OCI-LY7 (cell line): Measurements from ENCODE around the gene RNF10. TPM values are rescaled to one million over a fixed set of nuclear protein-coding genes. Genes with fewer than 3 reads are reported as not detected.

Experiments used
- BruUV-seq: library from RNA; stranded (reverse); fragments of 400-500 nt; replicated peaks from 2 replicates; lab custom pipeline; 2021; lab: Mats Ljungman, UMichigan
- CTCF ChIA-PET: fragments of 300-600 bp; sonication (Branson Sonifier 250); formaldehyde crosslinking; loops from one replicate; lab custom pipeline; 2022; ENCODE audit warnings: antibody characterized with exemption; ENCODE audit not compliant: unreplicated experiment; lab: Charles Lee
- POLR2A ChIA-PET: fragments of 300-600 bp; sonication (Branson Sonifier 250); formaldehyde crosslinking; loops from one replicate; lab custom pipeline; 2022; ENCODE audit warnings: antibody characterized with exemption; lab: Charles Lee
- DNase-seq: peaks from one replicate; pipeline ENCODE4 v3.0.0-alpha.2; 2015; ENCODE audit warnings: low spot score
- H2AFZ ChIP-seq: fragments of 200-600 bp; sonication (generic), shearing (Covaris generic); 2 replicates; pipeline ENCODE4 v1.6.1; 2014; ENCODE audit warnings: mild to moderate bottlenecking, antibody characterized with exemption, low read length, moderate library complexity
- H3K27ac ChIP-seq: fragments of 200-600 bp; sonication (generic); 2 replicates; pipeline ENCODE4 v1.5.1; 2014; ENCODE audit warnings: mixed run types, low read depth, mild to moderate bottlenecking, moderate library complexity, low read length, inconsistent platforms; ENCODE audit not compliant: poor library complexity, severe bottlenecking
- H3K36me3 ChIP-seq: fragments of 200-600 bp; sonication (generic); 2 replicates; pipeline ENCODE4 v1.6.1; 2014; ENCODE audit warnings: mild to moderate bottlenecking, antibody characterized with exemption, low read length, moderate library complexity, mixed read lengths; ENCODE audit not compliant: insufficient read depth
- H3K4me1 ChIP-seq: fragments of 200-600 bp; sonication (generic); 2 replicates; pipeline ENCODE4 v1.5.1; 2014; ENCODE audit warnings: mild to moderate bottlenecking, low read length; ENCODE audit not compliant: insufficient read depth, poor library complexity, severe bottlenecking
- H3K4me2 ChIP-seq: fragments of 200-600 bp; sonication (generic); 2 replicates; pipeline ENCODE4 v1.6.1; 2014; ENCODE audit warnings: mild to moderate bottlenecking, low read length
- H3K4me3 ChIP-seq: fragments of 200-600 bp; sonication (generic); 2 replicates; pipeline ENCODE4 v1.5.1; 2014; ENCODE audit warnings: mild to moderate bottlenecking, low read depth, low read length; ENCODE audit not compliant: poor library complexity, severe bottlenecking
- H3K79me2 ChIP-seq: fragments of 200-600 bp; sonication (generic); 2 replicates; pipeline ENCODE4 v1.6.1; 2016; ENCODE audit warnings: low read depth, mild to moderate bottlenecking, low read length, moderate library complexity, mixed read lengths; ENCODE audit not compliant: insufficient read depth
- H3K9me2 ChIP-seq: fragments of 200-600 bp; sonication (generic); 2 replicates; pipeline ENCODE4 v1.6.1; 2016; ENCODE audit warnings: mild to moderate bottlenecking, low read length, mixed read lengths; ENCODE audit not compliant: insufficient read depth
- H3K9me3 ChIP-seq: fragments of 200-600 bp; sonication (generic); 2 replicates; pipeline ENCODE4 v1.6.1; 2014; ENCODE audit warnings: mild to moderate bottlenecking, mixed run types, low read length, mixed read lengths
- H4K20me1 ChIP-seq: fragments of 200-600 bp; sonication (generic); 2 replicates; pipeline ENCODE4 v1.6.1; 2014; ENCODE audit warnings: mild to moderate bottlenecking, antibody characterized with exemption, low read length, moderate library complexity, mixed read lengths; ENCODE audit not compliant: insufficient read depth
- EZH2phosphoT487 ChIP-seq: fragments of 200-600 bp; sonication (generic); IDR thresholded peaks from 2 replicates; pipeline ENCODE4 v1.6.1; 2018; ENCODE audit warnings: low read depth, borderline replicate concordance, mild to moderate bottlenecking, mixed run types, antibody characterized with exemption, low read length, moderate library complexity, mixed read lengths
- intact Hi-C: fragments of 100-400 bp; cut with micrococcal nuclease; formaldehyde crosslinking; loops from one replicate; pipeline ENCODE4 v1.10.0; 2022; ENCODE audit not compliant: unreplicated experiment
- total RNA-seq, 2 experiments: library from RNA; depleted of rRNA in 1 of 2; stranded (reverse); fragments of >200 nt in 1 of 2; shearing (Covaris generic) in 1 of 2; gene quantifications; 2 replicates each; pipeline ENCODE4 v1.2.3, GENCODE V29; 2014 to 2022
- TF ChIP-seq, protein P1 (sequence below): fragments of 200-600 bp; sonication (generic); conservative IDR thresholded peaks from 2 replicates; pipeline ENCODE4 v1.5.1; 2014; ENCODE audit warnings: mild to moderate bottlenecking, antibody characterized with exemption, low read length, moderate library complexity, mixed read lengths

RNF10 gene
- total RNA-seq, 2 experiments from 2014 or later = 52.2 to 150 TPM

DNA sequence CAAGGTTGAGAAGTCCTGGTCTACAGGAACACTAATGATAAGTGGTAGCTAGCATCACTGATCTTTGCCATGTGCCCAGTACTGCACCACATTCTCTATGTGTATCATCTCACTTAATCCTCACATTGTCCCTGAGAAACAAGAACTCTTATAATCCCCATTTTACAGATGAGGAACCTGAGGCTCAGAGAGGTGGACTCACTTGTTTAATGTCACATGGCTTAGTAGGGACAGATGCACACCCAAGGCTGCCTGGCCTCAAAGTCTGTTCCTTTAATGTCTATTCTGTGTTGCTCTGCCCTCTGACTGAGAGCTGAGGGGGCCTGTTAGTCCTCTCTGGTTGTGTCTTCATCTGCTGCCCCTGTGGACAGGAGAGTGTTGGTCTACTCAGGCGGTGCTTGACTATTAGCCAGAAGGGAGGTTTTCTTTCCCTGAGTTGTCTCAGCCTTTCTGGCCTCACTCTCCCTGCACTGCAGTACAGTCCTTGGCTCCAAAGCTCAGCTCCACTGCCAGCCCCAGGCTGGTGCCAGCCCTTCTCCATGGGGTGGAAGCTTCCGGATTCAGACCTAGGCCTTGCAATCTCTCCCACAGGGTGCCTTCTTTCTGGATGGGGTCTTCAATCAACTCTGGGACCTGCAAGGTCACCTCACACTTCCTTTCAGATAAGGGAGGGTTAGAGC, 43.2 kb upstream of the RNF10 start:
- TF ChIP-seq EZH2phosphoT487 = no peak
- TF ChIP-seq, protein P1, sequence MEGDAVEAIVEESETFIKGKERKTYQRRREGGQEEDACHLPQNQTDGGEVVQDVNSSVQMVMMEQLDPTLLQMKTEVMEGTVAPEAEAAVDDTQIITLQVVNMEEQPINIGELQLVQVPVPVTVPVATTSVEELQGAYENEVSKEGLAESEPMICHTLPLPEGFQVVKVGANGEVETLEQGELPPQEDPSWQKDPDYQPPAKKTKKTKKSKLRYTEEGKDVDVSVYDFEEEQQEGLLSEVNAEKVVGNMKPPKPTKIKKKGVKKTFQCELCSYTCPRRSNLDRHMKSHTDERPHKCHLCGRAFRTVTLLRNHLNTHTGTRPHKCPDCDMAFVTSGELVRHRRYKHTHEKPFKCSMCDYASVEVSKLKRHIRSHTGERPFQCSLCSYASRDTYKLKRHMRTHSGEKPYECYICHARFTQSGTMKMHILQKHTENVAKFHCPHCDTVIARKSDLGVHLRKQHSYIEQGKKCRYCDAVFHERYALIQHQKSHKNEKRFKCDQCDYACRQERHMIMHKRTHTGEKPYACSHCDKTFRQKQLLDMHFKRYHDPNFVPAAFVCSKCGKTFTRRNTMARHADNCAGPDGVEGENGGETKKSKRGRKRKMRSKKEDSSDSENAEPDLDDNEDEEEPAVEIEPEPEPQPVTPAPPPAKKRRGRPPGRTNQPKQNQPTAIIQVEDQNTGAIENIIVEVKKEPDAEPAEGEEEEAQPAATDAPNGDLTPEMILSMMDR = no peak
- ChIA-PET POLR2A (no interaction called here), CTCF (interaction anchor here (0.5 kb wide), 1 partner anchor 260 kb away, joined by 4 read pairs; no protein-coding TSS in a partner anchor)
- H3K4me3 ChIP-seq = no peak overlapping the region
- H3K79me2 ChIP-seq = peaks cover 10% of the 10 kb centered on the region; the same call in 1 of the 2 replicates
- BruUV-seq = no TSS peak
- peaks cover 15% of the 10 kb centered on the region for H3K4me1 ChIP-seq
- H3K9me3 ChIP-seq = no peaks in the 10 kb centered on the region
- no peaks in the 10 kb centered on the region for H3K36me3 ChIP-seq
- intact Hi-C loops = no loop called here
- no peak overlapping the region for H3K4me2 ChIP-seq
- H4K20me1 ChIP-seq = no peaks in the 10 kb centered on the region
- no peak for DNase-seq
- no peaks in the 10 kb centered on the region for H3K9me2 ChIP-seq
- no peak overlapping the region for H3K27ac ChIP-seq
- H2AFZ ChIP-seq = no peak overlapping the region

DNA sequence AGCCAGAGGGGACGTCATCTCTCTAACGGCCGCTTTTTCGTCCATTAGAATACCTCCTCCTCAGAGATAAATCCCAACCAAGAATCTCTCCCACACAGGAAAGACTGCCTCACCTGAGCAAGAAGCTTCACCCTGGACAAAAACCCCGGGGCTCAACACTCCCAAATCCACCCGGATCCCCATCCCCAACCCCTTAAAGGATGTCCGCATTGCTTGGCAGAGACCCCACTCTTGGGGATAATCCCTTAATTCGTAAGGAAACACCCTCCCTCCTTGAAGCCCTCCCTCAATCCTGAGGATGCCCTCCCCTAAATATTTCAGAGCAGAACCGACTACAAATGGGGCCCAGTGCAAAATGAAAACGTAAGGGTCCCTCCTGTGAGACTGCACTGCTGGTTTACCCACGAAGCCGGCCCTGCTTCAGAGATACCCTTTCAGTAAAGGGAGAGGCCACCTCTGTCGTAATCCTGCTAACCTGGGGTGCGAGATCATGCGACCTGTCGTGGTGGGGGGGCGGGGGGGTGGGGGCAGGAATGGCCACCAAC, 38.9 kb upstream of the RNF10 start:
- Histone ChIP-seq H3K4me3 (peak overlapping the region; percentile 79), H3K4me1 (peaks cover 23% of the 10 kb centered on the region), H4K20me1 (peaks cover 11% of the 10 kb centered on the region), H3K27ac (peak overlapping the region; percentile 20), H3K9me2 (no peaks in the 10 kb centered on the region), H2AFZ (peak overlapping the region; percentile 88), H3K4me2 (peak overlapping the region; percentile 99), H3K79me2 (peaks cover 37% of the 10 kb centered on the region), H3K36me3 (peaks cover 31% of the 10 kb centered on the region), H3K9me3 (no peaks in the 10 kb centered on the region)
- CTCF ChIA-PET = no interaction called here
- BruUV-seq = no TSS peak
- intact Hi-C loops = no loop called here
- POLR2A ChIA-PET = interaction anchor here (0.7 to 1.9 kb wide), 8 partner anchors 9 to 204 kb away, joined by 3 to 8 read pairs (median 4); partner anchors contain the start of gene POP5
- TF ChIP-seq, protein P1 = no peak
- no peak for TF ChIP-seq EZH2phosphoT487
- no peak for DNase-seq
